Rectal smooth muscle tissue (tissue), 1 donor: Measurements from ENCODE around the gene PAQR5.
"Not testable (repeated sequence)": the region's sequence is repeated elsewhere in the genome, so short reads cannot be mapped to it uniquely, and the experiment has no call there.

ENCODE experiments used
- H3K27ac ChIP-seq: one replicate; pipeline ENCODE4 v1.7.0; 2013; ENCODE audit warnings: low read depth, low read length, inconsistent platforms
- H3K27me3 ChIP-seq: one replicate; pipeline ENCODE4 v1.7.0; 2013; ENCODE audit warnings: low read length; ENCODE audit not compliant: control insufficient read depth, insufficient read depth
- H3K36me3 ChIP-seq: one replicate; pipeline ENCODE4 v1.7.0; 2013; ENCODE audit warnings: low read length; ENCODE audit not compliant: control insufficient read depth, insufficient read depth
- H3K4me1 ChIP-seq: one replicate; pipeline ENCODE4 v1.7.0; 2013; ENCODE audit warnings: low read length; ENCODE audit not compliant: control insufficient read depth, insufficient read depth
- H3K4me3 ChIP-seq: one replicate; pipeline ENCODE4 v1.7.0; 2013; ENCODE audit warnings: low read length
- H3K9ac ChIP-seq: one replicate; pipeline ENCODE4 v1.7.0; 2013; ENCODE audit warnings: low read length

The PAQR5 gene

GRCh38 chr15:69285834-69286233 lies 12.9 kb upstream of the PAQR5 start:
- H3K4me3 ChIP-seq, result no peak overlapping the region

GRCh38 chr15:69288011-69288410 lies 10.7 kb upstream of the PAQR5 start:
- no peak overlapping the region for H3K27ac ChIP-seq
- H3K27me3 ChIP-seq, result no peaks in the 10 kb centered on the region
- H3K4me1 ChIP-seq, result no peaks in the 10 kb centered on the region
- H3K36me3 ChIP-seq, result no peaks in the 10 kb centered on the region
- no peak overlapping the region for H3K9ac ChIP-seq
- H3K4me3 ChIP-seq, result no peak overlapping the region

More at GRCh38 chr15:69285834-69286233, 12.9 kb upstream of the PAQR5 start:
- Histone ChIP-seq H3K27ac (no peak overlapping the region), H3K9ac (no peak overlapping the region), H3K27me3 (no peaks in the 10 kb centered on the region), H3K36me3 (no peaks in the 10 kb centered on the region), H3K4me1 (no peaks in the 10 kb centered on the region)

DNA sequence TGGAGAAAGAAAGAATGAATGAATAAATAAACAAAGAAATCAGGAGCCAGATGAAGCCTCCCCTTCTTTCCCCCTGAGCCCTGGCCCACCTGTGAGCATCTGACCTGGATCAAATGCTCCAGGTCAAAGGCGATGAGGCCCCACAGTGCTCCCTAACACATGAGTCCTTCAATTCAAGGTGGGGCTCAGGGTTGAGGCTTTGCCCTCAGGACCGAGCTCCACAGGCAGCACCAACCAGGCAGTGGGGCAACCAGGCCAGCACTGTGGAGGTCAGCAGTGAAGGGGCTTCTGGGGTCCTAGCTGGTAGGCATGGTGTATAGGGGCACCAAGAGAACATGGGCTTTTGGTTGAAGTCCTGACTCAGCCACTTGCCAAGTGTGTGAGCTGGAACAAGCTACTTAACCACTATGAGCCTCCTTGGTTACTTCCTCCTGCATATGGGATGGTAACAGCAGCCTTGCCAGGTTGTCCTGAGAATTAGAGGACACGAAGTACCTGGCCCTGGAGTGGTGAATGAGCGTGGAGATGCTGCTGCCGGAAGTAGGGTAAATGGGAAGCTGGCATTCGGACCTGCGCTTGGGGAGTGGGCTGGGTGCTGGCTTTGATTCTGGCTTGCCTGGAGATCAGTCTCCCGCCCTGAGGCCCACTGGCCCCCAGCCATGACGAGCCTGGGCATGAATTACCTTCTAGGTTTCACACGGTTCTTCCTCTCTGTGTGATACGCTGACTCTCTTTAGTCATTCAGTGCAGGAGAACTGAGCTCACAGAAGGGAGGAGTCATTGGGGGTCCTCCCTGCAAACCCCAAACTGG lies 10.0 kb upstream of the PAQR5 start:
- Histone ChIP-seq H3K9ac (no peak overlapping the region), H3K4me1 (no peaks in the 10 kb centered on the region), H3K4me3 (no peak overlapping the region), H3K36me3 (no peaks in the 10 kb centered on the region), H3K27ac (no peak overlapping the region), H3K27me3 (no peaks in the 10 kb centered on the region)

GRCh38 chr15:69289342-69290146 lies 9.2 kb upstream of the PAQR5 start:
- H3K36me3 ChIP-seq, result no peaks in the 10 kb centered on the region
- H3K9ac ChIP-seq, result no peak overlapping the region
- H3K27me3 ChIP-seq, result no peaks in the 10 kb centered on the region
- H3K4me3 ChIP-seq, result no peak overlapping the region
- no peak overlapping the region for H3K27ac ChIP-seq
- no peaks in the 10 kb centered on the region for H3K4me1 ChIP-seq

- Histone ChIP-seq H3K9ac (no peak overlapping the region), H3K4me1 (no peaks in the 10 kb centered on the region), H3K4me3 (no peak overlapping the region), H3K27me3 (no peaks in the 10 kb centered on the region), H3K36me3 (no peaks in the 10 kb centered on the region), H3K27ac (no peak overlapping the region)
Observed at GRCh38 chr15:69290346-69291164, 8.2 kb upstream of the PAQR5 start.

DNA sequence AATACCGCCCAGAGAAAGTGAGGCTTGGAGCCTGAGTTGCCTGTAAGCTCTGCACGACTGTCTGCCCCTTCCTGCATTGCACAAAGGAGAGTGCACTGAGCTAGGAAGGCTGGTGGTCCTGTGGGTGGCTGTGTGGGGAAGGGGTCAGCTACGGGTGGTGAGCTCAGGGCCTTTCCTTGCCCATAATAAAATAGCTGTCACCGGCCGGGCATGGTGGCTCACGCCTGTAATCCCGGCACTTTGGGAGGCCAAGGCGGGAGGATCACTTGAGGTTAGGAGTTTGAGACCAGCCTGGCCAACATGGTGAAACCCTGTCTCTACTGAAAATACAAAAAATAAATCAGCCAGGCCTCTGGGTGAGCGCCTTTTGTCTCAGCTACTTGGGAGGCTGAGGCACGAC lies 7.1 kb upstream of the PAQR5 start:
- not testable (repeated sequence) for H3K36me3 ChIP-seq, H3K4me3 ChIP-seq, H3K4me1 ChIP-seq, H3K27me3 ChIP-seq, H3K27ac ChIP-seq, H3K9ac ChIP-seq

- Histone ChIP-seq H3K9ac (no peak overlapping the region), H3K27ac (no peak overlapping the region), H3K4me1 (no peaks in the 10 kb centered on the region), H3K36me3 (no peaks in the 10 kb centered on the region), H3K4me3 (no peak overlapping the region), H3K27me3 (no peaks in the 10 kb centered on the region)
Observed at GRCh38 chr15:69292826-69293420, 5.8 kb upstream of the PAQR5 start.

DNA sequence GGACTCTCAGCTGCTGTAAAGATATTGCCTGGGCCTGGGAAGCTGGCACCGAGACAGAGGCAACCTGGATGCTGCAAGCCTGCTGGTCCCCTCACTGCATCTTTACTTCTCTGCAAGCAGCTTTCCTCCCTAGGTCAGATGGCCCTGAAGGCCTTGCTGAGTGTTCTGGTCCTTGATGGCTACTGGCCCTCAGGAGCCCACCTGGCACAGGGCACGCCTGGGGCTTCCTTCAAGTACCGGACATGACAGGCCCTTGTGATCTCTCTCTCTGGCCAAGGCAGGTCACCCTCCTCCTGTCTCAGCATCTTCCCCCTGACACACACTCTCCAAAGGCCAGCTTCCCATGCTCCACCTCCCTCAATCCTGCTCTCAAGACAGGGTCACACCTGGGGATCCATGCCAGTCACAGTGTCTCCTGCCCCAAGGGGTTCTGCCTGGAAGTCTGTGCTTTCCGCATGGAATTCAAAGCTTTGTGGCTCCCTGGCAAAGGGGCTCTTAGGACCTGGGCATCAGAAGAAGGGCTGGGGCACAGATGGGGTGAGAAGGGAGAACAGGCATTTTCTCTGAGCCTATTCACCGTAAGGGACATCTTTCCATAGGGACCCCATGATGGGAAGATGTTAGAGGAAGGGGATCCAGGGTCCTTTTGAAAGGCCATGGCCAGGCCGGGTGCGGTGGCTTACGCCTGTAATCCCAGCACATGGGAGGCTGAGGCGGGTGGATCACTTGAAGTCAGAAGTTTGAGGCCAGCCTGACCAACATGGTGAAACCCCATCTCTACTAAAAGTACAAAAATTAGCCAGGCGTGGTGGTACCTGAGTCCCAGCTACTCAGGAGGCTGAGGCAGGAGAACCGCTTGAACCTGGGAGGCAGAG lies 4.7 kb upstream of the PAQR5 start:
- Histone ChIP-seq H3K4me1 (no peaks in the 10 kb centered on the region), H3K36me3 (no peaks in the 10 kb centered on the region), H3K9ac (no peak overlapping the region), H3K27ac (no peak overlapping the region), H3K27me3 (peaks cover 4% of the 10 kb centered on the region), H3K4me3 (no peak overlapping the region)

GRCh38 chr15:69296606-69297005 lies 2.1 kb upstream of the PAQR5 start:
- Histone ChIP-seq H3K4me3 (no peak overlapping the region), H3K27me3 (peaks cover 9% of the 10 kb centered on the region), H3K4me1 (no peaks in the 10 kb centered on the region), H3K27ac (no peak overlapping the region), H3K36me3 (no peaks in the 10 kb centered on the region), H3K9ac (no peak overlapping the region)

DNA sequence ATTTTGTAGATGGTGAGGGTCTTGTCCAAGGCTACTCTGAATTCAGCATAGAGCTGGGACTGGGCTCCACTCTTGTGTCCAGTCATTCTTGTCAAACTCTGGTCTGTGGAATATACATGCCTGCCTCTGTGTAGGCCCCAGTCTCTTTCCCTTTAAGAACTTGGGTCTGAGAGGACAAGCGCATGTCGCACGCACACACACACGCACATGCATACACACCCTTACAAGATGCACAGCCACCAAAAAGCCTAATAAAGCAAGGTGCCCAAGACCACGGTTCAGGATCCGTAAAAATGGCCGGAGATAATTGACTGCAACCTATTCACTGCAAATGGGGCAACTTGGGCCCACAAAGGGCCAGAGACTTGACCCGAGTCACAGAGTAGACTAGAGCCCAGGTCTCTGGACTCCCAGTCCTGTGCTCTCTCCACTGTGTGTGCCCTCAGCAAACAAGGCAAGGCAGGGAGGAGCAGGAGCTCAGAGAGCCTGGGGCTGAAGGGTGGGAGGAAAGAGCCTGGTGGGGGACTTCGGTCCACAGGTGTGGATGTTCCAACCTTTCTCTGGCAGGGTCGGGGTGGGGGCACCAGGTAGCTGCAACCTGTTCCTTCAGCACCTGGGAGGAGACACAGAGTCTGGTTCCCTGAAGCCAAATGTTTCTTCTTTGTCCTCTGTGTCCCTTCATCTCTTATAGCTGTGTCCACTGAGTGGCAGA lies 914 bp upstream of the PAQR5 start:
- no peaks in the 10 kb centered on the region for H3K4me1 ChIP-seq
- no peak overlapping the region for H3K27ac ChIP-seq
- H3K4me3 ChIP-seq, result no peak overlapping the region
- no peak overlapping the region for H3K9ac ChIP-seq
- peaks cover 9% of the 10 kb centered on the region for H3K27me3 ChIP-seq
- H3K36me3 ChIP-seq, result no peaks in the 10 kb centered on the region

DNA sequence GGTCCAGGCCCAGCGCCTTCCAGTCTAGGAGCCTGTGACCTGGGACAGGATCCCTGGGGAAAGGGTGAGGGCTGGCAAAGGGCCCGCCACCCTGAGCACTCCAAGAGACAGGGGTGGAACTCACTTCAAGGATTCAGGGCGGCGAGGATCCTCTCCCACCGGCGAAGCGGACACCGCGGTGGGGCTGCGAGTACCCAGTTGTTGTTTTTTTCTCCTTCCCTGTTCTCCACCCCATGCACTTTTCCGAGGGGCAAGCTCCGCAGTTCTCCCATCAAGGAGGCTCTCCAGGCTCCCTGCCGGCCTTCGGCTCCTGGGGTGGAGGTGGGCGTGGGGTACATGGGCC lies 387 bp upstream of the PAQR5 start:
- no peaks in the 10 kb centered on the region for H3K4me1 ChIP-seq
- H3K27ac ChIP-seq, result no peak overlapping the region
- H3K27me3 ChIP-seq, result peaks cover 9% of the 10 kb centered on the region
- H3K36me3 ChIP-seq, result no peaks in the 10 kb centered on the region
- H3K4me3 ChIP-seq, result peak overlapping the region; percentile 55
- no peak overlapping the region for H3K9ac ChIP-seq
